ENCODE measurements around the gene MN1.
A peak's percentile ranks its signal among the peaks of the same experiment; 100 is the strongest.

The MN1 gene

DNA sequence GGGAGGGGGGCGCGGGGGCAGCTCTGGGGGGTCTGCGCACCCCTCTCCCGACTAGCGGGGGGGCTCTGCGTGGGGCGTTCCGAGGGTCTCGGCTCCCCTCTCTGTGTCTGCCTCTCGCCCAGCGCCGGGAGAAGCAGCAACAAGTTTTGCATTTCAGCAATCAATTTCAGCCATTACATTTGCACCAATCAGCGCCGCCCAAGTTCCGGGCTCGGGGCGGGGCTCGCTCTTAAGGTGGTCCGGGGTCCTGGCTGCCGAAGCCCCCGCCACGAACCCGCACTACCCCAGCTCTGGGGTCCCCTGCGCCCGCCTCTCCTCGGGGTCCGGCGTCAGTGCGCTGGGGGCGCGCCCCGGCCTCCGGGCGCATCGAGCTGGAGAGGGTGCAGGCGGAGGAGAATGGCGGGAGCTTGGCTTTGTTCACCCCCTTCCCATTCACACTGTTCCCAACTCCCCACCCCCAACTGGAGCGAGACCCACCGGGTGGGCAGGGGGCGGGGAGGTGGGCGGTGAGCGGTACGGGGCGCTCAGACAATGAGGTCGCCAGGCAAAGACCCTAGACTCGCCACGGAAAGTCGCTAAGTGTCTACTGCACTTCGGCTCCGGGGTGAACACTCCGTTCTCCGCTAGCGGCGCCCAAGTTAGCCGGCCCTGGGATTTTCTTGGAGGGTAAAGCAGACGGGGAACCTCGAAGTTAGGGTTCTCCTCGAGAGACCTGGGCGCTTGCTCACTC, at the start of gene MN1:
Gene MN1, minus strand, starts transcription at position 141 of the 730 bp plus-strand sequence. CDS start 1,213 bp downstream, outside the sequence.
- no peak within 1 kb of the TSS for H3K27ac Mint-ChIP-seq
- H3K9me3 Mint-ChIP-seq = no peaks in the 10 kb centered on the region
- H3K27me3 Mint-ChIP-seq (ENCODE audit: low read depth) = peaks cover 42% of the 10 kb centered on the region
- H3K4me3 Mint-ChIP-seq = peak within 1 kb of the TSS; percentile 65
- H3K36me3 Mint-ChIP-seq (ENCODE audit: low read depth) = no peaks in the 10 kb centered on the region
- peaks cover 8% of the 10 kb centered on the region for H3K4me1 Mint-ChIP-seq (ENCODE audit: low read depth)

DNA sequence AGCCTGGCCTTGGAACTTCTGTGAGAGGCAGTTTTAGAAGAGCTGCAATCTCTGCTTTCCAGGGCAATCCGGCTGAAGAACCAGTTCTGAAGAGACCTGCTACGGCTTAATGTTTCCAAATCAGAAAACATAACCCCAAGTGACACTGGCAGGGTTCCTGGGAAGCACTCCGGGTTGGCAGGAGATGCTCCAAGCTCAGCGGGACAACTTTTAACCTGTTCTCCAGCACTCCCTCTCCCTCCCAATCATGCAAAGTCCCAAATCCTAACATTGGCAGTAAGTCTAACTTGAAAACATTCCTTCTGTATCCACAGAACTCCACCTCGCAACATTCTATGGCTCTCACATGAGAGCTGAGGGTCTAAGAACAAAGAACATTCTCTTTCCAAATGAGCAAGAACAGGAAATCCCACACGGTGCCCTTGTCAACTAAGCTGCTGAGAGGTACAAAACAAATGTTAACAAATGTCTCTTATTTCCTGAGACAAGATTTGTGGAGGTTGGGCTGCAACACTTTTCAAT, 48.5 kb upstream of the MN1 start:
- peaks cover 15% of the 10 kb centered on the region for H3K4me1 Mint-ChIP-seq (ENCODE audit: low read depth)
- H3K27ac Mint-ChIP-seq = no peak overlapping the region
- no peak overlapping the region for H3K4me3 Mint-ChIP-seq
- H3K9me3 Mint-ChIP-seq = no peaks in the 10 kb centered on the region
- H3K36me3 Mint-ChIP-seq (ENCODE audit: low read depth) = peaks cover 40% of the 10 kb centered on the region
- H3K27me3 Mint-ChIP-seq (ENCODE audit: low read depth) = no peaks in the 10 kb centered on the region

DNA sequence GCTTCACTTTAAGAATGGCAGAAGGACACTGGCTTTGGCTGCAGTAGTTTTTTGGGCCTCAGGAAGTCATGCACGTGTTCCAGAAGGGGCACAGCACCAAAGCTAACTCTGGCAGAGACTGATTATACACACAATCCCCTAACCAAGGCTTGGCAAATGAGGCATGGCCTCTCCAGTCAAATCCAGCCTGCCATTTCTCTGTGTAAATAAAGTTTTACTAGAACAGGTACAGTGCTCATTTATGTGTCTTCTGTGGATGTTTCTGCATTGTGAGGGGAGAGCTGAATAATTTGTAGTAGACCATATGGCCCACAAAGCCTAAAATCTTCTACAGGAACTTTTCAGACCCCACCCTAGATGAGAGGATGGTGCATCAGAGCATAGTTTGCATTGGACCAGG, 46.4 kb upstream of the MN1 start:
- H3K36me3 Mint-ChIP-seq (ENCODE audit: low read depth) = peaks cover 30% of the 10 kb centered on the region
- H3K27me3 Mint-ChIP-seq (ENCODE audit: low read depth) = no peaks in the 10 kb centered on the region
- no peak overlapping the region for H3K4me3 Mint-ChIP-seq
- peaks cover 13% of the 10 kb centered on the region for H3K4me1 Mint-ChIP-seq (ENCODE audit: low read depth)
- H3K9me3 Mint-ChIP-seq = no peaks in the 10 kb centered on the region
- no peak overlapping the region for H3K27ac Mint-ChIP-seq

DNA sequence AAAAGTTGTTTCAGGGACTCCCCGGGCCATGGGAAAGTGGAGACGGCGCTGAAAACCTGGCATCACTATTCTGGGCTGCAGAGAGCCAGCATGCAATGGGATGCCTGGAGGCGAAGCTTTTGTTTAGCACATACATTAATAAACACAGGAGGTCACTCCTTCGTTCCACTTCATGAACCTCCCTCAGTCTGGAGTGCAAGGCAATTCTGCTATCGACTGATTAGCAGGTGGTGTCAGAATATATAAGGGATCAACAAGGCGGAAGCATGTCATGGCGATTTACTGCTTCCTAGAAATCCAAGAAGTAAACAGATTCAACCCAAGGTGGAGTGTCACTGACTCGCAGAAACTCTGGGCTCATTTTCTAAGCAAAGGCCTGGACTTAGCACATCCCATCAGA, 45.4 kb upstream of the MN1 start:
- no peak overlapping the region for H3K27ac Mint-ChIP-seq
- H3K9me3 Mint-ChIP-seq = no peaks in the 10 kb centered on the region
- no peak overlapping the region for H3K4me3 Mint-ChIP-seq
- peaks cover 29% of the 10 kb centered on the region for H3K36me3 Mint-ChIP-seq (ENCODE audit: low read depth)
- H3K4me1 Mint-ChIP-seq (ENCODE audit: low read depth) = peaks cover 11% of the 10 kb centered on the region
- H3K27me3 Mint-ChIP-seq (ENCODE audit: low read depth) = no peaks in the 10 kb centered on the region

DNA sequence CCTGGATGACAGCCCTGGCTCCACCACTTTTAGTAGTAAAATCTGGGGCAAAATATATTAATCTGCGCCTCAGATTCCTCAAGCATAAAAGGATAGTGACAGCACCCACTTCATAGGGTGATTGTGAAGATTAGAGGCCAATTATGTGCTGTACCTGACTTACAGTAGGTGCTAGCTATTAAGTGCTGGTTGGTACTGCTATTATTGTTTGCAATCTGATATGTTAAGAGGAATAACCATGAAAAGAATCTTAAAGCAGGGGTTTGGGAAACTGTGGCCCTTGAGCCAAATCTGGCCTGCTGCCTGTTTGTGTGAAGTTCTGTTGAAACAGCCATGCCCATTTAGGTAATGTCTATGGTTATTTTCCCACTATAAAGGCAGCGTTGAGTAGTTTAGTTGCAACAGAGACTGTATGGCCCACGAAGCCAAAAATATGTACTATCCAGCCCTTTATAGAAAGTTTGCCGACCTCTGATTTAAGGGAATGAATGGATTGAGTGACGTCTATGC, 44.7 kb upstream of the MN1 start:
- H3K4me1 Mint-ChIP-seq (ENCODE audit: low read depth) = peaks cover 11% of the 10 kb centered on the region
- H3K36me3 Mint-ChIP-seq (ENCODE audit: low read depth) = peaks cover 30% of the 10 kb centered on the region
- no peaks in the 10 kb centered on the region for H3K27me3 Mint-ChIP-seq (ENCODE audit: low read depth)
- no peaks in the 10 kb centered on the region for H3K9me3 Mint-ChIP-seq
- H3K27ac Mint-ChIP-seq = no peak overlapping the region
- H3K4me3 Mint-ChIP-seq = no peak overlapping the region

DNA sequence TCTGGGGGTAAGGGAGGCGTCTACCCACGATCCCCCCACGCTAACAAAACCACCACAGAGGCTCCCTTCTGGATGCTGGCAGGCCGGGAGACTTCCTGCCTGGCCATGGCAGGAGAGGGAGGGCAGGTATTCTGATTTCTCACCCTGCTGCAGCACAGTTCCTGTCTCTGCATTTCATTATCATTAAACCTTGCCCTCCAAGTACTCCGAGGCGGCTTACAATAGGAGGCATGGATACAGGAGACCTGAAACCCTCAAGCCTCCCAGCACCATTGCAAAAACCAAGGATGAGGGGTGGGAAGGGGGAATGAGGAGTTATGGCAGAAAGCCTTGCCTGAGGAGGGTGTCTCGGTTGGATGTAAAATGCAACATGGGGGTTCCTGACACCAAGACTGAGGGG, 44.1 kb upstream of the MN1 start:
- H3K36me3 Mint-ChIP-seq (ENCODE audit: low read depth) = peaks cover 28% of the 10 kb centered on the region
- no peak overlapping the region for H3K27ac Mint-ChIP-seq
- H3K4me1 Mint-ChIP-seq (ENCODE audit: low read depth) = peaks cover 7% of the 10 kb centered on the region
- no peaks in the 10 kb centered on the region for H3K27me3 Mint-ChIP-seq (ENCODE audit: low read depth)
- no peaks in the 10 kb centered on the region for H3K9me3 Mint-ChIP-seq
- H3K4me3 Mint-ChIP-seq = no peak overlapping the region

DNA sequence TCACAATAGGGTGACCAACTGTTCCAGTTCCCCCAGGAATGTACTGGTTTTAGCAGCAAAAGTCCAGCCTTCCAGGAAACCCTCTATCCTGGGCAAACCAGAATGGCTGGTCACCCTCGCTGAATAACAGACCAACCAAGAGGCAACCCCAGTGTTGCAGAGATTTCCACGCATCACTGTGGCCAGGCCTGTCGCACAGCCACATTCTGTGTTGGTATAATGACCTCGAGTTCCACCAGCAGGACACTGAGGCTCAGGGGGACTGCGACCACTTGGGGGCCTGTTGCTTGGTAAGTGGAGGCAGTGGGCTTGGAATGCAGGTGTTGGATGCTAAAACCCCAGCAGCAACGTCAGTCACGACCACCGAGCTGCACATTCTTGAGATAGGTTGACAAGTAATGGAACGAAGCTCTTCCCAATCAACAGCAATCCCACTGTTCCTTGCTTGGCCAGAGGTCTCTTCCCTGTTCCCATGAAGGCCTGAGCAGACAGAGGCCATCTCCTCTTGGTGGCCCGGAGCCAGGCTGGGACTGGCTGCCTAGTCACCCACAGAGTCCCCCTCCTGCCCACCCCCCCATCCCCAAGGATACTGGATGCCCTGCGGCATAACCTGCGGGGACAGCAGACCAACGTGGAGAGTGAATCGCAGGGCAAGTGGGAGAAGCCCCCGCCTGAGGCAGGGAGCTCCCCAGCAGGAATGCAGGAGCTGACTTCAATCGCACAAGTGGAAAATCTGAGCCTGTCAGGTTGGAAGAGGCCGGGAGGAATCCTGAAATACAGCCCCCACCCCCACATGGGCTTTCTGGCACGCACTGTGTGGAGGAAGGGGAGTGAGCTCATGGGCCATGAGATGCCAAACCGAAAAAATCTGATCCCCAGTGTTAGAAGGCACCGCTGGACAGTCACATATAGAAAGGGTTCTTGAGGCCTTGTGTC, 43.4 kb upstream of the MN1 start:
- H3K27me3 Mint-ChIP-seq (ENCODE audit: low read depth) = no peaks in the 10 kb centered on the region
- H3K4me3 Mint-ChIP-seq = no peak overlapping the region
- H3K27ac Mint-ChIP-seq = no peak overlapping the region
- H3K36me3 Mint-ChIP-seq (ENCODE audit: low read depth) = peaks cover 24% of the 10 kb centered on the region
- peaks cover 3% of the 10 kb centered on the region for H3K4me1 Mint-ChIP-seq (ENCODE audit: low read depth)
- H3K9me3 Mint-ChIP-seq = no peaks in the 10 kb centered on the region

DNA sequence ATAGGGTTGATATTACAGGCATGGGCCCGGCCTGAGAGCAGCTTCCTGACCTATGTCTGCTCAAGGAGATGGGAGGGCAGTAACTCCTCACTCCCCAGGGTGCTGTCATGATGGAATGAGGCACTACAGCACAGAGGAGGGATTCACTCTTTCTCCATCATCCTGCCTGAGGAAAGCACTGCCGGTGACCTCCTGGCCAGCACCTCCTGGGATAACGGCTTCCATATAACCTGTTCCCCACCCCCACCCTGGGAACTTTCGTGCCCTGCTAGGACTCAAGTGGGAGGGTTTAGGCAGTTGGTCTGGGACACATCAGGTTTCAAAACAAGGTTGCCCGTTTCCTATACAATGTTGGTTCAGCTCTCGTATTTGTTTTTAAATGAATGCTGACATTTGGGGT, 42.7 kb upstream of the MN1 start:
- no peaks in the 10 kb centered on the region for H3K9me3 Mint-ChIP-seq
- no peak overlapping the region for H3K27ac Mint-ChIP-seq
- H3K27me3 Mint-ChIP-seq (ENCODE audit: low read depth) = no peaks in the 10 kb centered on the region
- H3K4me1 Mint-ChIP-seq (ENCODE audit: low read depth) = no peaks in the 10 kb centered on the region
- no peak overlapping the region for H3K4me3 Mint-ChIP-seq
- peaks cover 20% of the 10 kb centered on the region for H3K36me3 Mint-ChIP-seq (ENCODE audit: low read depth)

DNA sequence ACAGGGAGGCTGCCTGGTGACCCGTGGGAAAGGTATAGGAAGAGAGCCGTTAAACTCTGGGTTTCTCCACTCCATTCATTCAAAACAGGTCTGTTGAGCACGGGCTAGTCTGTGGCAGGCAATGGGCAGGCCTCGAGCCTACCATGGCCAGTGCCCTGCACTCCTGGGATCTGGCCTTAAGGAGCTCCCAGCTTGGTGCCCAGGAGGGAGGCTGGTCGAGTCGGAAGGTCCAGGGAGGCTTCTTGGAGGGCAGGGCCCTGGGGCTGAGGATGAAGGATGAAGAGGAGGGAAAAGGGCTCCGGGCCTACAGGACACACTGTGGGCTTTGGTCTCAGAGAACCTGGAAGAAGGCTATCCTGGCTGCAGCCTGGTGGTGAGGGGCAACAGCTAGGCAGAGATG, 41.9 kb upstream of the MN1 start:
- H3K9me3 Mint-ChIP-seq = peaks cover 4% of the 10 kb centered on the region
- H3K27ac Mint-ChIP-seq = no peak overlapping the region
- H3K27me3 Mint-ChIP-seq (ENCODE audit: low read depth) = no peaks in the 10 kb centered on the region
- H3K4me1 Mint-ChIP-seq (ENCODE audit: low read depth) = no peaks in the 10 kb centered on the region
- H3K4me3 Mint-ChIP-seq = no peak overlapping the region
- H3K36me3 Mint-ChIP-seq (ENCODE audit: low read depth) = peaks cover 19% of the 10 kb centered on the region

DNA sequence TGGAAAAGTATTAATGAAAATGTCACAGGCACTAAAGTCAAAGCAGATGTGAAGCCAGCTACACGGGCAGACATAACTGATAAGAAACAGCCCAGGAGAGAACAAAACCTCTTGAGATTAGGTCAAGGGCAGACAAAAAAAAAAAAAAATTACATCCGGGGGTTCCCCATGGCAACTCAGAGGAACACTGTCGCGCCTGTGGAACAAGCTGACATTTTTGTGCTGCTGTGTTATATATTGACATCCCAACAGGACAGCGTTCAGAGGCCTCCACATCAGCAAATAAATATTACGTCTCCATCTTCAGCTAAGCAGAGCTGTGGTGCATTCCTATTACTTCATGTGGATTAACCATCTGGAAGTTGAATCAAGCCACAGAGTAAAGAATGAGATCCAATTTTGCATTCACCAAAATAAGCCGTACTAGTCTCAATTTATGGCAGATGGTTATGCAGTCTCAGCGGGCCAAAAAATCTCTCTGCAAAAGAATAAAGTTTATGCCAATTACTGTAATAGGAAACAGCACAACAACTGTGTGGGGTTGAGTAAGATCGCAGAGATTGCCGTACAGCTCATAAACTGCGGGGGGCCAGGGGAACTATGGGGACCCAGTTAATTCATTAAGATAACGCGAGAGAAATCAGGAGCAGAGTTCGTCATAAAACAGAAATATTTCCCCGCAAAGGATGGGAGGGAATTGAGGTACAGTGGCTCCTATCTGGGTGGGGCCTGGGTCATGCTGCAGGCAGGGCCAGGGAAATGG, 41.3 kb upstream of the MN1 start:
- Mint-ChIP-seq H3K27ac (no peak overlapping the region), H3K4me1 (ENCODE audit: low read depth) (no peaks in the 10 kb centered on the region), H3K36me3 (ENCODE audit: low read depth) (peaks cover 16% of the 10 kb centered on the region), H3K27me3 (ENCODE audit: low read depth) (no peaks in the 10 kb centered on the region), H3K9me3 (peaks cover 5% of the 10 kb centered on the region), H3K4me3 (no peak overlapping the region)

DNA sequence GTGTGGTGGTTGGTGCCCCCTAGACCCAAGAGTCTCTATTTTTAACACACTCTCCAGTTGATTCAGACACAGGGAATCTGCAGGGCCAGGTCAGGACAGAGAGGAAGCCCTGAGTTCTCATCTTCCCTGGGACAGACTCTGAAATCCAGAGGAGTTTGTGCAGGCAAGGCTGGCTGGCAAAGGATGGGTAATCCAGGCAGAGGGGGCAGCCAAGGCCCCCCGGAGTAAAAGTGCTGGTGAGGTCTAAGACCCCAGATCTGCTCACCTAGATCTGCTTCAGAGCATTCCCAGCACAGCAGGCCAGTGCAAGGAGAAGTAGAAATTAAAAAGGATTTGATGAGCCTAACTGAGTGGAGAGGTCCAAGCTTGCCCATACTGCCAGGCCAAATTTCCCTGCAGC, 40.6 kb upstream of the MN1 start:
- Mint-ChIP-seq H3K4me3 (no peak overlapping the region), H3K27ac (no peak overlapping the region), H3K9me3 (peaks cover 9% of the 10 kb centered on the region), H3K27me3 (ENCODE audit: low read depth) (no peaks in the 10 kb centered on the region), H3K36me3 (ENCODE audit: low read depth) (peaks cover 15% of the 10 kb centered on the region), H3K4me1 (ENCODE audit: low read depth) (no peaks in the 10 kb centered on the region)

DNA sequence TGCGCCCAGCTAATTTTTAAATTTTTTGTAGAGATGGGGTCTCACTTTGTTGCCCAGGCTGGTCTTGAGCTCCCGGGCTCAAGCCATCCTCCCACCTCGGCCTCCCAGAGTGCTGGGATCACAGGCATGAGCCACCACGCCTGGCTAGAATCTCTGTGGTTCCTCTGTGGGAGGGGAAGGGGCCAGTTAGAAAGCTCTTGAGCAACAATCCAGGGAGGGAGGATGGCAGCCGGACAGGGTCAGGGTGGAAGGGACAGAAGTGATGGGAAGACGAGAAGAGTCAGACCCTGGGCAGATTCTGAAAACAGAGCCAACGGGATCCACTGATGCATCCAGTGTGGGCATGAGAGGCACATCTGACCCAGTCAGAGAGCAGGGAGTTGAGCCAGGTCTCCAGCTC, 38.9 kb upstream of the MN1 start:
- Mint-ChIP-seq H3K36me3 (ENCODE audit: low read depth) (peaks cover 14% of the 10 kb centered on the region), H3K4me3 (no peak overlapping the region), H3K27me3 (ENCODE audit: low read depth) (no peaks in the 10 kb centered on the region), H3K27ac (no peak overlapping the region), H3K9me3 (peaks cover 9% of the 10 kb centered on the region), H3K4me1 (ENCODE audit: low read depth) (no peaks in the 10 kb centered on the region)

DNA sequence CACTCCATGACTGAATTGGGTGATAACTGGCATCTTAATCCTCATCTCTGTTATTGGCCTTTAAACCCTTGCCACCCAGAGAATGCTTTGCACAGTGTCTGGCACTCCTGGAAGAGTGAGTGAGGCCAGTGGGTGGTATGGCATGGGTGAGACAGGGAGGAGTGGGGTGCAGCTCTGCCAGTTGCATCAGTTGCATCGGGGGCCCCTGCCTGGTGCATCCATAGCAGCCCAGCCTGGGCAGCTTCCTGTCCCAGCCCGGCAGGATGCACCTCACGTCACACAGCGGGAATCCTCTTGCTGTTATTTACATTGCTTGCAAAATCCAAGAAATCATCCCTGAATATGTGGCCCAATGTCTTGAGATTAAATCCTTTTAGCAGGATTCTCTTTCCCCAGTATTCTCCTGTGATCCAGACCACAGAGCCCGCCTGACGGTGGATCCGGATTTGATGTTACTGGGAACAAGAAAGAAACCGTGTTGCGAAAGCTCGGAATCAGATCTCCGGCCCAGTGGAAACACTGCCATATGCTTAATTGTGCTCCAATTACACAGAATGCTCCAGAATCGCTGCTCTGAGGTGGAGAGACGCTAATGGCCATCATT, 37.6 kb upstream of the MN1 start:
- H3K36me3 Mint-ChIP-seq (ENCODE audit: low read depth) = peaks cover 14% of the 10 kb centered on the region
- H3K9me3 Mint-ChIP-seq = peaks cover 9% of the 10 kb centered on the region
- H3K4me3 Mint-ChIP-seq = no peak overlapping the region
- no peaks in the 10 kb centered on the region for H3K27me3 Mint-ChIP-seq (ENCODE audit: low read depth)
- no peaks in the 10 kb centered on the region for H3K4me1 Mint-ChIP-seq (ENCODE audit: low read depth)
- no peak overlapping the region for H3K27ac Mint-ChIP-seq

DNA sequence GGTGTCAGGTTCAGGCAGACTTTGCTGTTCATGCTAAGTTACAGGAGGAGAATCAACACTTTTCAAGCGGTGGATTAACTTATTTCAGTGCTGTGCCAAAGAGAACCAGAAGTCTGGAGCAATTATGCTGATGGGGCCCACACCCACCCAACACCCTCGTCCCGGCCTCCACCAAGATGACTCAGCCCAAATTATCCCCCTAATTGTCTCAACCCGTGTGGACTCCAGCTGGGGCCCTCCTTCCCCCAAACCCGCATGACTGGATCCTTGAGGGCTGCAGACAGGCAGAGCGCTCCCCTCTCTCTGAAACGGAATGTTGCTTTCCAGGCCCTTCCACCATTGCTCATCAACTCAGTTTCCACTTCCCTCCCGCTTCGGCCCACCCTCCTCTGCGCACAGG, 34.6 kb upstream of the MN1 start:
- Mint-ChIP-seq H3K4me1 (ENCODE audit: low read depth) (peaks cover 11% of the 10 kb centered on the region), H3K9me3 (peaks cover 9% of the 10 kb centered on the region), H3K4me3 (no peak overlapping the region), H3K27me3 (ENCODE audit: low read depth) (no peaks in the 10 kb centered on the region), H3K27ac (no peak overlapping the region), H3K36me3 (ENCODE audit: low read depth) (peaks cover 3% of the 10 kb centered on the region)
